Peyer's patch (tissue), 4 donors: Measurements from ENCODE around the gene ACER3.
"Not testable (repeated sequence)": the region's sequence is repeated elsewhere in the genome, so short reads cannot be mapped to it uniquely, and the experiment has no call there.

Experiments used
- POLR2A ChIP-seq, 2 donors: fragments of 450-650 bp; IDR thresholded peaks; one replicate each; pipeline ENCODE4 v1.5.1; 2017; ENCODE audit warnings: antibody characterized with exemption in 2 of 2, mild to moderate bottlenecking in 2 of 2, moderate library complexity in 2 of 2
- TF ChIP-seq, protein P1 (sequence below), 6 experiments: fragments of 450-650 bp in 4 of 6; fragments of 200-600 bp in 2 of 6; sonication (generic) in 1 of 6; IDR thresholded peaks; one replicate each; pipeline ENCODE4 v1.5.1; 2017 to 2019; ENCODE audit warnings: antibody characterized with exemption in 6 of 6, mild to moderate bottlenecking in 3 of 6, moderate library complexity in 1 of 6

- TF ChIP-seq, protein P1, sequence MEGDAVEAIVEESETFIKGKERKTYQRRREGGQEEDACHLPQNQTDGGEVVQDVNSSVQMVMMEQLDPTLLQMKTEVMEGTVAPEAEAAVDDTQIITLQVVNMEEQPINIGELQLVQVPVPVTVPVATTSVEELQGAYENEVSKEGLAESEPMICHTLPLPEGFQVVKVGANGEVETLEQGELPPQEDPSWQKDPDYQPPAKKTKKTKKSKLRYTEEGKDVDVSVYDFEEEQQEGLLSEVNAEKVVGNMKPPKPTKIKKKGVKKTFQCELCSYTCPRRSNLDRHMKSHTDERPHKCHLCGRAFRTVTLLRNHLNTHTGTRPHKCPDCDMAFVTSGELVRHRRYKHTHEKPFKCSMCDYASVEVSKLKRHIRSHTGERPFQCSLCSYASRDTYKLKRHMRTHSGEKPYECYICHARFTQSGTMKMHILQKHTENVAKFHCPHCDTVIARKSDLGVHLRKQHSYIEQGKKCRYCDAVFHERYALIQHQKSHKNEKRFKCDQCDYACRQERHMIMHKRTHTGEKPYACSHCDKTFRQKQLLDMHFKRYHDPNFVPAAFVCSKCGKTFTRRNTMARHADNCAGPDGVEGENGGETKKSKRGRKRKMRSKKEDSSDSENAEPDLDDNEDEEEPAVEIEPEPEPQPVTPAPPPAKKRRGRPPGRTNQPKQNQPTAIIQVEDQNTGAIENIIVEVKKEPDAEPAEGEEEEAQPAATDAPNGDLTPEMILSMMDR (IDR thresholded peaks at IDR 0.05): not testable (repeated sequence)
- not testable (repeated sequence) for TF ChIP-seq POLR2A (IDR thresholded peaks at IDR 0.05)
Observed at GRCh38 chr11:76963417-76964168, 102.9 kb downstream of the ACER3 start.
